Fibroblast of mammary gland (primary cell): Measurements from ENCODE around the gene LPP.

ENCODE experiments used
- DNase-seq: peaks from one replicate; pipeline ENCODE4 v3.0.0-alpha.2; 2010; ENCODE audit warnings: low read depth
- H3K4me3 ChIP-seq: 2 replicates; pipeline ENCODE4 v1.5.1; 2011; ENCODE audit warnings: low read depth, mild to moderate bottlenecking, low read length, moderate library complexity; ENCODE audit not compliant: control insufficient read depth
- CTCF ChIP-seq: conservative IDR thresholded peaks from 2 replicates; pipeline ENCODE4 v1.5.1; 2011; ENCODE audit warnings: low read depth, low read length, inconsistent platforms; ENCODE audit not compliant: control insufficient read depth, insufficient read depth

The LPP gene

GRCh38 chr3:188165596-188165995 lies 11.6 kb downstream of the LPP start:
- H3K4me3 ChIP-seq, result no peak overlapping the region
- TF ChIP-seq CTCF, result no peak
- DNase-seq, result peak; percentile 40

- H3K4me3 ChIP-seq, result no peak overlapping the region
Measured at GRCh38 chr3:188166441-188166840, 12.5 kb downstream of the LPP start.

GRCh38 chr3:188168186-188168585 lies 14.2 kb downstream of the LPP start:
- no peak overlapping the region for H3K4me3 ChIP-seq
- no peak for DNase-seq
- no peak for TF ChIP-seq CTCF

More at GRCh38 chr3:188166441-188166840, 12.5 kb downstream of the LPP start:
- no peak for DNase-seq
- TF ChIP-seq CTCF, result no peak

GRCh38 chr3:188168648-188169047 lies 14.7 kb downstream of the LPP start:
- TF ChIP-seq CTCF, result no peak
- no peak for DNase-seq
- no peak overlapping the region for H3K4me3 ChIP-seq

- DNase-seq, result peak; percentile 53
Measured at GRCh38 chr3:188169830-188170455, 16.0 kb downstream of the LPP start.

GRCh38 chr3:188170461-188171459 lies 16.8 kb downstream of the LPP start:
- no peak for TF ChIP-seq CTCF
- DNase-seq, result no peak
- no peak overlapping the region for H3K4me3 ChIP-seq

More at GRCh38 chr3:188169830-188170455, 16.0 kb downstream of the LPP start:
- TF ChIP-seq CTCF, result no peak
- no peak overlapping the region for H3K4me3 ChIP-seq
